GM18498 (cell line): ENCODE measurements around the gene TMEM51.

ENCODE experiments used
- ATAC-seq: cut with Tn5 transposase; IDR thresholded peaks from one replicate; pipeline ENCODE4 v1.9.1; 2021; ENCODE audit warnings: mild to moderate bottlenecking, moderate library complexity; ENCODE audit not compliant: unreplicated experiment

TMEM51 gene

DNA sequence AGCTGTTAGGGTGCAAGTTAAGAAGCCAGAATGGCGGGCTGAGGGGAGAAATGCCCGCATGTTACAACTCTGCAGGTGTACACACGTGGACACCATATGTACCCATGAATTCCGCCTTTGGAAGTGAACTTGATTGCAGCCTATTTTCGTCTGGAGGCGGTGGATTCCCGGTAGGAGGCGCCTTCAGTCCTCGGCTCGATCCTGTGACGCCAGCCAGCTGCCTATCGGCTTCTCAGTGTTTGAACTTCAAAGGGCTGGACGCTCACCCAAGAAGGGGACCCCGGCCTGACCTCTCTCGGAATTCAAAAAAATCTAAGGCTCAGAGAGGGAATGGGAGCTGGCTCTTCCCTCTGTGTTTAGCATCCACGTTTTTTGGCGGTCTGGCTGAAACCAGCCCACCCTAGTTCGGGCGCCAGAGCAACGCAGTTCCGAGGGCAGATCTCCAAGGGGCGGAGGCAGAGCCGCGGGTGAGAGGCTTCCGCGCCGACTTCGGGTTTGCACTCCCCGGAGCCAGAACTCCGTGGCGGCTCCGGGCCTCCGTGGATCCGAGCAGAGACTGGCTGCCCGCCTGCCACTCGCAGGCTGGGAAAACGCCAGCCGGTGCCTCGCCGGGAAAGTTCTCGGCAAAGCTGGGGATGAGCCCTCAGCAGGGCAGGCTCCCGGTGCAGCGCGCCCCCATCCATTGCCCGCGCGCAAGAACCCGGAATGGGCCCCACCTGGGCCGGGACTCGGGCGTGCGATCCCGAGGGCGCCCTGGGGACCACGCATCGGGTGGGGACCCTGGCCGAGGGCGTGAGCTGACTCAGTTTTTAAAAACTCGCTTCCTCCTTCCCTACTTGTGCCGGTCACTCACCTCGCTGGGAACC, 996 bp upstream of the TMEM51 start:
- no peak for ATAC-seq

- ATAC-seq, result no peak
Observed at GRCh38 chr1:15153842-15154479, 414 bp downstream of the TMEM51 start.

DNA sequence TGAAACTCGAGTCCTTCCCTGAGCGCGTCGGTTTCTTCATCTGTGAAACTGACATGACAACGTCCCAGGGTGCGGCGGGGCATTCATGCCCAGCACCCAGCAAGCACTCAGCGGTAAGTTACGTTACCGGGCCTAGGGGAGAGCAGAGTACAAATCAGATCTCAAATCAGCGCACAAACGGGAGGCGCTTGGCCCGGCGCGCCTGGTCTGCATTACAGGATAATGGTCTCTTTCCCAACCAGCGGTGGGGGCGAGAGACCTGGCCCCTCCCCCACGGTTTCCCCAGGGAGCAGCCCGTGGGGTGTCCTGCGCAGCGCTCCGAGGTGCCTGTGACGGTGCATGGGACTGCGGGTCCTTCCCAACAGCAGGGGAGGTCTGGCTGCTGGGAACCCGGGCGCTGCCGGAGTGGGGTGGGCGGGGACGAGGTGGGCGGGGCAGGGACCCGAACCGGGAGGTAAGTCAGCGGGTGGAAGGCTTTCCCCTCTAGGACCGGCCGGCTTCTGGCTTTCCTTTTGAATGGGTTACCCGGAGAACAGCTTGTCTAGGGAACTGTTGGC, 1.0 kb downstream of the TMEM51 start:
- ATAC-seq, result no peak

DNA sequence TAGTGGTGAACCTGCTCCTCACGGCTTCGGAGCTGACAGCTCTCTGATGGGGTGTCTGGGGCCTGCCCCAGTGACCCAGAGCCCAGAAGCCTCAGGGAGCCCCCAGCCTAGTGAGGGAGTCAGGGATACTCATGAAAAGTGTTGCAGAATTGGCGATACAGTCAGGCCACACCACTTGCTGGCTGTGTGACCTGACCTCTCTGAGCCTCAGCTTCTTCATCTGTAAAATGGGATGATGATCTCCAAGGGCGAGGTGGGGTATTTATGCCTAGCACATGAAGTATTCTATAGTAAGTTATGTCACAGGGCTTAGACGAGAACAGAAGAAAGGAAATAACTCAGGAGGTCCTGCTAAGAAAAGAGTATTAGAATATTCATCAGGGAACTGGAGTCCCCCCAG, 1.6 kb downstream of the TMEM51 start:
- ATAC-seq, result no peak

DNA sequence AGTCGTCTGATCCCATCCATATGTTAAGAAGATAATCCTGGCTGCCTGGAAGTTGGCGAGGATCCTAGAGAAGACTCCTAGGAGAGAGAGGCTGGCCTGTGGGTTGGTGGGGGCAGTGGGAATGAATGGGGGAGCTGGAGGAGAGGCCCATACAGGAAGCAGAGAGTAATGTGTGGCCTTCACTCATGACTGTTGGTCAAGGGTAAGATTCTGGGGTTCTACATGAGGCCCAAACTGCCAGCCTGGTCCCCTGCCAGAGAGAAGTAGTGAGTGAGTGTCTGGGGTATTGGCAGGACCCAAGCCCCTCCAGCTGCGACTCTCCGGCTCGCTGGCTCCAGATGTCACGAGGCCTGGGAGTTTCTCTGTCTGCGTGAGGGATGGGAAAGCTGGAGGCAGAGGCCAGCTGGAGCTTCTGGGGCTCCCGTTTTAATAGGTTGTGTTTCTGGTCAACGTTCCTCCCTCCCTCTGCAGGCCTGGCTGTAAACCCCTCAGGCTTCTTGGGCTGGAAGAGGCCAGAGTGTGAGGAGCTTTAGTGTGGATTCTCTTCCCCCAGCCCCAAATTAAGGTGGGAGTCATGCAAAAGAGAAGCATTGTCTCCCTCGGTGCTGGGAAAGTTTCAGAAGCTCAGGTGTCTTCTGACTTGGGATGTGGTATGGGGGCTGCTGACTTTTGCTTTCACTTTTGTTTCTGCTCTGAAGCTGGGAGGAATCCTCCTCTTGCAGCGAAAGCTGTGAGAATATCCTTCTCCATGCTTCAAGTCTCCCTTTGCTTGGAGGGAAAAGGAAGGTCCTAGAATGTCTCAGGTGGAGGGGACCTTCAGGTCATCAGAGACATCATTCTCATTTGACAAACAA, 2.6 kb downstream of the TMEM51 start:
- ATAC-seq, result no peak

DNA sequence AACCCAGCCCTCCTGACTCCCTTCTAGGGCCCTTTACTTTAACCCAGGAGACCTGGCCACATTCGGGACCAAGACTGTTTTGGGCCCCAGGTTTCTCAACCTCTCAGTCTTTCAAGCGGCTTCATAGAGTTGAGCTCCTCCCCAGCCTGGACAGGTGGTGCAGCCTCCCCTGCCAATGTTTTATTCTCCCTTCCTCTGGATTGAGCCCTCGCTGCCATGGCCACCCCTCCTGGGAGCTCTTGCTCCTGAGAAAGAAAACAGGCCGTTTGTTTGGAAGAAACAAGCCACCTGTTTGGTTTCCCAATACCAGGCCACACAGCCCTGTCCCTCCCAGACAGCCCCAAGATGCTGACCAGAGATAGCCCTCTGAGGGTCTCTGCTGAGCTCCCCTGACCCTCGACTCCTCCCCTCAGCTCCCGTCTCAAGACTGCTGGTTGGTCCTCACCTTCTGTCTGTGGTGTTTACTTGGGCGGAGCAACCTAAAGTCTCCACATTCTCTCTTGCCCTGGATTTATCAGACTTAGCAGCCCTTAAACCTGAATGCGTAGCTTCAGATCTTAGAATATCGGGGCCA, 3.3 kb downstream of the TMEM51 start:
- ATAC-seq, result no peak

DNA sequence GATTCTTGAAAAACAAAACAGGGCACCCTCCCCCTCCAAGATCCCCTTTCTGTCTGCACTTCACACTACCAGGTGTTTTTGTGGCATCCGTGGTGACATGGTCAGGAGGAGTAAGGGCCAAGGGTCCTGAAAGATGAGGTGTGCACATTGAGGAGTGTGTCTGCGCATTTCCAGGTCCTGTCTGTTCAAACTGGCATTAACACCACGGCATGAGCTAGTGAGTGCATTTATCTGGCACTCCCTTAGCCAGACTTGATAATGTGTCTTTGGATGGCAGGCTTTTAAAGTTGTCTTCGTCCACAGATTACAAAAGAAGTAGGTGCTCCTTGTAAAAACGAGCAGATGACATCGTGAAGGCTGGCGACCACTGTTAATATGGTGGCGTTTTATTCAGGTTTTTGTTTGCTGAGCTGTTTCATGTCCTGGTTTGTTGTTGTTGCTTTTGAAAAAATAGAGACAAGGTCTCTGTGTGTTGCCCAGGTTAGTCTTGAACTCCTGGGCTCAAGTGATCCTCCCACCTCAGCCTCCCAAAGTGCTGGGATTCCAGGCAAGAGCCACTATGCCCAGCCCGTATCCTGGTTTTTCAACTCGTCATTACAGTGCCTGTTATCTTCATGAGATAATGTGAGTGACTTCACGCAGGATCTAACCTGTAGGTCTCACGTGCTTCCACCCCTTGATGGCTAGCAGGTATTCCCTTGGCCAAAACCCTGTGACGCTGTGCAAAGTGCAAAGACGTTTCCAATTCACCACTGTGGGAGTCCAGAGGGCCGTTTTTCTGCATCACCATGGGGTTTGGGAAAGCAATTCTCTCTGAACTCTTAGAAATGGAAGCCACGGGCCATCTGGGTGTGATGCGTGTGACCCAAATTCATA, 4.2 kb downstream of the TMEM51 start:
- no peak for ATAC-seq

- ATAC-seq, result no peak
Observed at GRCh38 chr1:15158506-15159165, 5.1 kb downstream of the TMEM51 start.

DNA sequence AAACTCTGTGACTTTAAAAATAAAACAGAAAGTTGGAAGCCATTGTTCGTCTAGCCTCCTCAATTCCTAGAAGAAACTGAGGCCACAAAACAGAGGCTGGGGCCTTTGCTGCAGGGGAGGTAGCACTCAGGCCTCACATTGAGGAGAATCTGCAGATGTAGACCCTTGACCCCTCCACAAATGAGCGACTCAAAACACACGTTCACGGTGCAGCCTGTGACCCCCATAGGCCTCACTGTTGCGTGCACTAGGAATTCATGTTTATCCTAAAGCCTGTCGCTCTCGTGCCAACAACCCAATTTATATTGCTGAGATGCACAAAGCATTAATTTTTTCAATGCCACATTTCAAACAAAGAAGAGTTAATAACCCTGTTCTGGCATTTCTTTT, 5.6 kb downstream of the TMEM51 start:
- ATAC-seq, result no peak

GRCh38 chr1:15160626-15161025, 7.1 kb downstream of the TMEM51 start:
- ATAC-seq, result no peak

- no peak for ATAC-seq
Observed at GRCh38 chr1:15167386-15167785, 13.8 kb downstream of the TMEM51 start.

DNA sequence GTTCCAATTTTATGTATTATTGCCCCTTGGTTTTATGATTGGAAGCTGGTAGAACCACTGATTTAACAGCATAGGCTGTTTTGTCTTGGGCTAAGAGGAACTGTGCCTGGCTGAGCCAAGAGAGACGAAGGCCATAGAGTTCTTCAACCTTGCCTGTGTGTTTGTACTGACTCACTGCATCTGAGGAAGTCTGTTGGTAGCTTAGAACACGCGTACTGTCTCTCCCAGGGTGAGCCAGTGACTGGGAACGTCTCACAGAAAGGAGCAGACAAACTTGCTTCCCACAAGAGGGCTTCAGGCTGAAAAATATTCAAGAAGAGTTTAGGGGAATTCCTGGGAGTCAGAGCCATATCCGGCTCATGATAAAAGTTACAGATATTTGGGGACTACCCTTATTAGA, 14.9 kb downstream of the TMEM51 start:
- ATAC-seq, result no peak

- ATAC-seq, result no peak
Observed at GRCh38 chr1:15170071-15170470, 16.5 kb downstream of the TMEM51 start.

GRCh38 chr1:15171271-15171908, 17.8 kb downstream of the TMEM51 start:
- no peak for ATAC-seq

GRCh38 chr1:15172405-15173259, 19.1 kb downstream of the TMEM51 start:
- no peak for ATAC-seq

- ATAC-seq, result no peak
Observed at GRCh38 chr1:15173863-15174614, 20.5 kb downstream of the TMEM51 start.

- no peak for ATAC-seq
Observed at GRCh38 chr1:15174615-15174983, 21.1 kb downstream of the TMEM51 start.
